Stimulated activated CD8-positive, alpha-beta memory T cell treated with anti-CD3 and anti-CD28 coated beads, Interleukin-2, amount 100 ng/mL, for 1 hour (primary cell): ENCODE measurements around the gene CLEC19A.

Experiments used
- DNase-seq, 2 donors: peaks; one replicate each; pipeline ENCODE4 v3.0.0-alpha.2; 2020; ENCODE audit warnings: low read depth in 2 of 2

The CLEC19A gene

GRCh38 chr16:19328364-19328763, 42.8 kb downstream of the CLEC19A start:
- no peak for DNase-seq

GRCh38 chr16:19329932-19330331, 44.4 kb downstream of the CLEC19A start:
- no peak for DNase-seq

GRCh38 chr16:19330841-19331397, 45.4 kb downstream of the CLEC19A start:
- DNase-seq, result no peak

- DNase-seq, result no peak
Measured at GRCh38 chr16:19331794-19332193, 46.3 kb downstream of the CLEC19A start.

- DNase-seq, result no peak
Measured at GRCh38 chr16:19338335-19338734, 52.8 kb downstream of the CLEC19A start.

GRCh38 chr16:19344224-19344801, 58.8 kb downstream of the CLEC19A start:
- no peak for DNase-seq

GRCh38 chr16:19344980-19345379, 59.4 kb downstream of the CLEC19A start:
- no peak for DNase-seq

GRCh38 chr16:19346335-19346922, 60.9 kb downstream of the CLEC19A start:
- no peak for DNase-seq

GRCh38 chr16:19348125-19348524, 62.6 kb downstream of the CLEC19A start:
- DNase-seq, result no peak

- no peak for DNase-seq
Measured at GRCh38 chr16:19348578-19349315, 63.2 kb downstream of the CLEC19A start.

GRCh38 chr16:19354371-19354770, 68.8 kb downstream of the CLEC19A start:
- no peak for DNase-seq

GRCh38 chr16:19356024-19356952, 70.8 kb downstream of the CLEC19A start:
- no peak for DNase-seq

- no peak for DNase-seq
Measured at GRCh38 chr16:19359556-19359955, 74.0 kb downstream of the CLEC19A start.
